HepG2 (cell line): ENCODE data around the gene TMEM185A. TPM values are rescaled to one million over a fixed set of nuclear protein-coding genes. Genes with fewer than 3 reads are reported as not detected.
"Not testable (repeated sequence)": the region's sequence is repeated elsewhere in the genome, so short reads cannot be mapped to it uniquely, and the experiment has no call there.

Source experiments
- ATAC-seq: fragments of 200-7000 bp; cut with Tn5 transposase; 3 replicates; pipeline ENCODE4 v1.9.1; 2020; ENCODE audit warnings: mild to moderate bottlenecking, moderate library complexity
- BruUV-seq: library from RNA; stranded (reverse); fragments of 400-500 nt; replicated peaks from 2 replicates; lab custom pipeline; 2021; lab: Mats Ljungman, UMichigan
- CTCF ChIA-PET: fragments of 300-600 bp; formaldehyde crosslinking; extraction: SDS; loops from one replicate; lab custom pipeline; 2021; ENCODE audit warnings: low total read pairs, inconsistent platforms, low intra/inter-chr PET ratio; lab: Yijun Ruan, JAX
- POLR2A ChIA-PET: fragments of 350-600 bp; sonication (Branson Sonifier 250); formaldehyde crosslinking; loops from one replicate; lab custom pipeline; 2020; ENCODE audit warnings: antibody characterized with exemption, inconsistent platforms; lab: Yijun Ruan, JAX
- DNase-seq: peaks from one replicate; pipeline ENCODE4 v3.0.0-alpha.2; 2015; ENCODE audit warnings: low spot score
- FAIRE-seq: peaks from 3 replicates; lab custom pipeline; 2011; peaks lifted over from hg19 to GRCh38; lab: Jason Lieb, UNC
- H2AFZ ChIP-seq: one replicate; pipeline ENCODE4 v1.6.1; 2011; ENCODE audit warnings: low read length, inconsistent platforms
- H3K27ac ChIP-seq: fragments of 300-600 bp; 3 replicates; pipeline ENCODE4 v1.8.0; 2011; ENCODE audit warnings: mixed run types, mild to moderate bottlenecking, mixed read lengths, low read length, inconsistent platforms; ENCODE audit not compliant: insufficient read depth; ENCODE audit errors: extremely low read length
- H3K27me3 ChIP-seq, 2 experiments: fragments of 200-600 bp in 1 of 2; 2 replicates in 1 of 2; 3 replicates in 1 of 2; pipeline versions ENCODE4 v1.6.0 to v1.8.0; 2011; ENCODE audit warnings: low read length in 2 of 2, mild to moderate bottlenecking in 2 of 2, moderate library complexity in 2 of 2, inconsistent platforms in 1 of 2; ENCODE audit not compliant: insufficient read depth in 2 of 2, control insufficient read depth in 1 of 2
- H3K36me3 ChIP-seq, 2 experiments: fragments of 200-600 bp in 1 of 2; replicated peaks in 1 of 2; 2 replicates in 1 of 2; 3 replicates in 1 of 2; pipeline versions ENCODE4 v1.5.1 to v1.8.0; 2011; ENCODE audit warnings: low read length in 2 of 2, inconsistent platforms in 1 of 2; ENCODE audit not compliant: insufficient read depth in 2 of 2, control insufficient read depth in 1 of 2
- H3K4me1 ChIP-seq: 2 replicates; pipeline ENCODE4 v1.5.1; 2012; ENCODE audit warnings: low read length, inconsistent platforms; ENCODE audit not compliant: insufficient read depth
- H3K4me2 ChIP-seq: 2 replicates; pipeline ENCODE4 v1.6.0; 2011; ENCODE audit warnings: low read depth, low read length, inconsistent platforms
- H3K4me3 ChIP-seq, 3 experiments: fragments of 200-600 bp in 1 of 3; sonication (generic), shearing (Covaris generic) in 1 of 3; replicated peaks in 1 of 3; 2 replicates each; pipeline ENCODE4 v1.5.1; 2011 to 2016; ENCODE audit warnings: low read length in 3 of 3, inconsistent platforms in 2 of 3, low read depth in 2 of 3, mild to moderate bottlenecking in 2 of 3, control low read depth in 1 of 3, mixed read lengths in 1 of 3; ENCODE audit not compliant: insufficient read depth in 1 of 3
- H3K79me2 ChIP-seq: one replicate; pipeline ENCODE4 v1.6.1; 2011; ENCODE audit warnings: low read length, inconsistent platforms; ENCODE audit not compliant: insufficient read depth
- H3K9ac ChIP-seq: 2 replicates; pipeline ENCODE4 v1.6.0; 2011; ENCODE audit warnings: mild to moderate bottlenecking, low read depth, low read length, inconsistent platforms; ENCODE audit not compliant: insufficient read depth
- H3K9me3 ChIP-seq: 2 replicates; pipeline ENCODE4 v1.5.1; 2012; ENCODE audit warnings: mild to moderate bottlenecking, low read length
- H4K20me1 ChIP-seq: 2 replicates; pipeline ENCODE4 v1.6.0; 2011; ENCODE audit warnings: inconsistent platforms, mild to moderate bottlenecking, low read length, moderate library complexity; ENCODE audit not compliant: insufficient read depth
- FOXA1 ChIP-seq, 2 experiments: fragments of 450-650 bp in 1 of 2; sonication (generic) in 1 of 2; formaldehyde crosslinking in 1 of 2; IDR thresholded peaks; 2 replicates each; pipeline versions ENCODE4 v1.4.0 to v1.6.1; 2016 to 2020; ENCODE audit warnings: missing genetic modification reagents in 1 of 2
- FOXA3 ChIP-seq: IDR thresholded peaks from 2 replicates; pipeline ENCODE4 v1.6.1; 2016; ENCODE audit warnings: missing genetic modification reagents, missing compliant biosample characterization
- WGBS: methylation state at CpG from one replicate; pipeline ENCODE4 v1.1.6; 2017; ENCODE audit warnings: low lambda C conversion rate; 5-methylcytosine and 5-hydroxymethylcytosine counted together
- in situ Hi-C: cut with HindIII; loops from 2 replicates; pipeline ENCODE4 v1.10.0; 2017; ENCODE audit warnings: low pct_unique_long_range_greater_than_20kb; ENCODE audit not compliant: extremely low pct_ligation_motif_present
- intact Hi-C: fragments of 100-400 bp; cut with micrococcal nuclease; formaldehyde crosslinking; loops from one replicate; pipeline ENCODE4 v1.10.0; 2022; ENCODE audit not compliant: unreplicated experiment
- polyA plus RNA-seq, 8 experiments: library from polyadenylated mRNA; depleted of rRNA in 3 of 8; stranded (reverse) in 7 of 8; unstranded in 1 of 8; fragments of >200 nt; fragmentation: Illumina TruSeq in 4 of 8; extraction: Trizol in 4 of 8; gene quantifications; 2 replicates each; pipeline versions ENCODE4 v1.2.1 to v1.2.3, GENCODE V29; 2011 to 2016; ENCODE audit warnings: low read depth in 4 of 8, missing spikeins in 1 of 8, mixed read lengths in 1 of 8; ENCODE audit not compliant: insufficient read depth in 1 of 8
- total RNA-seq, 5 experiments: library from RNA; depleted of rRNA; stranded (reverse); fragments of >200 nt; fragmentation: Illumina TruSeq; extraction: Trizol; gene quantifications; 2 replicates each; pipeline ENCODE4 v1.2.3, GENCODE V29; 2016; ENCODE audit warnings: low read depth in 1 of 5

TMEM185A gene
- total and polyA plus RNA-seq, 2 of the 13 experiments (the other 11 are each of a cell fraction or from before 2014, with no cell fraction given) = 5.9 to 10.5 TPM

DNA sequence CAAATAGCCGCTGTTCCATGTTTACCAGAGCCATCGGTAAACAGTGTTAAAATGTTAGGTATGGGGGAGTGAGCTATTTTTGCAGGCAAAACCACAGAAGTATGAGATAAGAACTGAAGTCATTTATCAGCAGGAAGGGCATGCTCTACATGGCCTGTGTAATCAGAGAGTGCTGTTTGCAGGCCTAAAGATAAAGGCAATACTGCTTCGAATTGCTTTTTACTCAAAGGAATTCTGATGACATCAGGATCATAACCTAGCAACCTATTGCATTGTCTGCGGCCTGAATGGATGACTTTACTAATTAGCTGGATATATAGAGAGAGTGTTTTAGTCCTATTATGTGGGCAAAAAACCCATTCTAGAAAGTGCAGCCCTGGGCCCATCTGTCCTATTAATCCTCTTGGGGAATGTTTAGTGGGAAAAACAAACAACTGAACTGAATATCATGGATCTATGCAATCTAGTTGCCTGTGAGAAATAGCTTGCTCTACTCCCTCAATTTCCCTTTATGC lies 47.6 kb upstream of the TMEM185A start:
- H3K36me3 ChIP-seq; DNase-seq; H3K27ac ChIP-seq; H3K9me3 ChIP-seq; H3K79me2 ChIP-seq; POLR2A ChIA-PET; CTCF ChIA-PET; H4K20me1 ChIP-seq; H3K4me1 ChIP-seq; intact Hi-C loops; H3K4me3 ChIP-seq; H3K9ac ChIP-seq; H3K27me3 ChIP-seq; H3K4me2 ChIP-seq; H2AFZ ChIP-seq; in situ Hi-C loops; BruUV-seq; TF ChIP-seq FOXA1 (IDR thresholded peaks at IDR 0.05): not testable (repeated sequence)
- 0% methylated on average over 2 of the region's 4 CpGs for WGBS
- FAIRE-seq (peak; percentile 52), ATAC-seq (peak; percentile 61)
- TF ChIP-seq FOXA1 (CRISPR knock-in tag; IDR thresholded peaks at IDR 0.05) = peak; percentile 49; the same call in 1 of the 2 replicates
- peak; percentile 27; the same call in 1 of the 2 replicates for TF ChIP-seq FOXA3 (CRISPR knock-in tag)

DNA sequence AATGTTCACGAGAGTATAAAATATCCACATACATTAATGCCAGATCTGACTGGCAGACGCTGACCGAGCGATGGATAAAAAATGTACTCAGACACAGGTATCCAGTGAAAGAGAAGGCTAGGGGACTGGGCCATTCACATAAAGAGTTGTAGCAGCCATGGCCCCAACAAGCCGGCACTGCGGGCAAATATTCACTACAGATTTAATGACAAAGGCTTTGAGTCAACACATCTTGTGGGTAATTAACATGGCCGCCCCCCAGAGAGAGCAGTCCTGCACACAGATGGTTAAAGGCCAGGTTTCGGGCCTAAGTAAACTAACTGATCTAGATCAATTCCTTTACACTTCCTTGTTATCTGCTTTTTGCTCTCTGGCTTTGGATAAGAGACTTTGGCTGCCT lies 44.0 kb upstream of the TMEM185A start:
- H3K4me1 ChIP-seq, ATAC-seq, FAIRE-seq, H3K79me2 ChIP-seq, CTCF ChIA-PET, DNase-seq, H3K27me3 ChIP-seq, H3K4me3 ChIP-seq, in situ Hi-C loops, H4K20me1 ChIP-seq, H2AFZ ChIP-seq, H3K27ac ChIP-seq, H3K9ac ChIP-seq, POLR2A ChIA-PET, H3K4me2 ChIP-seq, H3K36me3 ChIP-seq, H3K9me3 ChIP-seq, BruUV-seq, intact Hi-C loops: not testable (repeated sequence)
- no CpG with 5 or more reads among the region's 8 CpGs for WGBS

DNA sequence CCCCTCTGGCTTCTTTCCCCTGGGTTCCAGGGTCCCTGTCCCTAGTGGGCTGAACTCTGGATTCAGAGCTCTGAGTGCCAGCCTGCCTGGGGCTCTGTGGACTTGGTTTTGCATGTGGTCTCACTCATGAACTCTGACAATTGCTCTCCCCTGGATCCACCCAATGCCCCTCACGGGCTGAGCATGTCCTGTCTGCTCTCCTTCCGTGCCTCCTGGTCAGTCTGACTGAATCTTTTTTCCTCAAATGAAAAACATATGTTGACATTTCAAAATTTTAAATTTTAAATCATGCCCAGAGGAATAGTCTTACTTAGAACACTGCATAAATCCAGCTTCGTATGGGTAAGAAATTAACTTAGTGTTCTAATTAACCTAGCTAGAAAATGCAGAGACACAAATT lies 43.5 kb upstream of the TMEM185A start:
- H3K36me3 ChIP-seq, H3K9ac ChIP-seq, H4K20me1 ChIP-seq, H3K4me2 ChIP-seq, H2AFZ ChIP-seq, POLR2A ChIA-PET, H3K27ac ChIP-seq, H3K27me3 ChIP-seq, H3K79me2 ChIP-seq, BruUV-seq, in situ Hi-C loops, CTCF ChIA-PET, H3K4me3 ChIP-seq, H3K9me3 ChIP-seq, intact Hi-C loops, ATAC-seq, FAIRE-seq, DNase-seq, H3K4me1 ChIP-seq: not testable (repeated sequence)
- WGBS = no CpG with 5 or more reads among the region's 3 CpGs

DNA sequence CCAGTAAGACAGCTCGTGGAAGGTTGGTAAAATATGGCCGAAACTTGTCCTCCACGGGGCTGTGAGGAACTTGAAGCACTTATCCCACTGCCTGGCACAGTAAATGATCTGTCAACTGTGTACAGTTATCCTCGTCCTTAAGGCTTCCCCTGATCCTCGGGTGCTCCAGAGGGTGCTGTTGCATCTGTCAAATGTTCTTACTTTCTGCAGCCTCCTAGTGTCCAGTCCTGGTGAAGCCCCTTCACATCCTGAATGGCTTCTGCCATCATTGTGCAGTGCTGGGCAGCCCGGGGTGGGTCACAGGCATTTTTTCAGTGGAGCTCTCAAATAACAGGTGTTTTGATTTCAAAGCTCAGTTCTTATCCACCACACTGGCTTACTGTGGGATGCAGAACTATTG lies 29.0 kb upstream of the TMEM185A start:
- H3K27ac ChIP-seq, in situ Hi-C loops, H3K27me3 ChIP-seq, H3K79me2 ChIP-seq, CTCF ChIA-PET, intact Hi-C loops, H4K20me1 ChIP-seq, H3K4me2 ChIP-seq, H3K36me3 ChIP-seq, DNase-seq, H3K9me3 ChIP-seq, H2AFZ ChIP-seq, POLR2A ChIA-PET, BruUV-seq, H3K9ac ChIP-seq, H3K4me1 ChIP-seq, H3K4me3 ChIP-seq: not testable (repeated sequence)
- ATAC-seq (peak; percentile 95), FAIRE-seq (peak; percentile 92)
- WGBS = no CpG with 5 or more reads among the region's 6 CpGs
